ENCODE data around the gene CST8.

CST8 gene

GRCh38 chr20:23524146-23524545, 33.2 kb downstream of the CST8 start:
- DNase-seq (ENCODE audit: low read depth): no peak

- DNase-seq (ENCODE audit: low read depth): no peak
Observed at GRCh38 chr20:23526850-23527249, 35.9 kb downstream of the CST8 start.

GRCh38 chr20:23528867-23529431, 38.0 kb downstream of the CST8 start:
- no peak for DNase-seq (ENCODE audit: low read depth)

GRCh38 chr20:23530937-23531567, 40.1 kb downstream of the CST8 start:
- DNase-seq (ENCODE audit: low read depth): no peak

GRCh38 chr20:23532533-23532932, 41.6 kb downstream of the CST8 start:
- DNase-seq (ENCODE audit: low read depth): no peak

- no peak for DNase-seq (ENCODE audit: low read depth)
Observed at GRCh38 chr20:23533161-23533560, 42.2 kb downstream of the CST8 start.

- no peak for DNase-seq (ENCODE audit: low read depth)
Observed at GRCh38 chr20:23534801-23535593, 44.1 kb downstream of the CST8 start.

- no peak for DNase-seq (ENCODE audit: low read depth)
Observed at GRCh38 chr20:23536328-23536974, 45.5 kb downstream of the CST8 start.

GRCh38 chr20:23537030-23537429, 46.1 kb downstream of the CST8 start:
- DNase-seq (ENCODE audit: low read depth): no peak

GRCh38 chr20:23540624-23541023, 49.7 kb downstream of the CST8 start:
- DNase-seq (ENCODE audit: low read depth): no peak

GRCh38 chr20:23541330-23541729, 50.4 kb downstream of the CST8 start:
- DNase-seq (ENCODE audit: low read depth): no peak

GRCh38 chr20:23541776-23542175, 50.9 kb downstream of the CST8 start:
- no peak for DNase-seq (ENCODE audit: low read depth)

- no peak for DNase-seq (ENCODE audit: low read depth)
Observed at GRCh38 chr20:23542801-23543200, 51.9 kb downstream of the CST8 start.

- no peak for DNase-seq (ENCODE audit: low read depth)
Observed at GRCh38 chr20:23544133-23544532, 53.2 kb downstream of the CST8 start.

All from iris pigment epithelial cell (primary cell).